CD4-positive, alpha-beta T cell treated with Interleukin-15 for 1 hour (primary cell): ENCODE measurements around the gene AAGAB.
"Not testable (repeated sequence)": the region's sequence is repeated elsewhere in the genome, so short reads cannot be mapped to it uniquely, and the experiment has no call there.

Source experiments
- DNase-seq: peaks from one replicate; pipeline ENCODE4 v3.0.0-alpha.2; 2020

Gene AAGAB

GRCh38 chr15:67167091-67167490, 87.4 kb downstream of the AAGAB start:
- no peak for DNase-seq

- DNase-seq: no peak
Observed at GRCh38 chr15:67166280-67167009, 88.0 kb downstream of the AAGAB start.

GRCh38 chr15:67165254-67166253, 88.9 kb downstream of the AAGAB start:
- no peak for DNase-seq

- no peak for DNase-seq
Observed at GRCh38 chr15:67164811-67165253, 89.6 kb downstream of the AAGAB start.

- DNase-seq: no peak
Observed at GRCh38 chr15:67164401-67164791, 90.1 kb downstream of the AAGAB start.

GRCh38 chr15:67163180-67163579, 91.3 kb downstream of the AAGAB start:
- no peak for DNase-seq

- DNase-seq: no peak
Observed at GRCh38 chr15:67161881-67162280, 92.6 kb downstream of the AAGAB start.

GRCh38 chr15:67161412-67161811, 93.0 kb downstream of the AAGAB start:
- DNase-seq: no peak

- no peak for DNase-seq
Observed at GRCh38 chr15:67158367-67158766, 96.1 kb downstream of the AAGAB start.

- DNase-seq: no peak
Observed at GRCh38 chr15:67157521-67158252, 96.8 kb downstream of the AAGAB start.

GRCh38 chr15:67156834-67157233, 97.6 kb downstream of the AAGAB start:
- no peak for DNase-seq

GRCh38 chr15:67156426-67156825, 98.0 kb downstream of the AAGAB start:
- no peak for DNase-seq

- no peak for DNase-seq
Observed at GRCh38 chr15:67154249-67154648, 100.2 kb downstream of the AAGAB start.

GRCh38 chr15:67153044-67153443, 101.4 kb downstream of the AAGAB start:
- DNase-seq: not testable (repeated sequence)

- no peak for DNase-seq
Observed at GRCh38 chr15:67152429-67152828, 102.0 kb downstream of the AAGAB start.
